ACC112 (cell line): ENCODE results near the gene LPCAT3.

Experiments used
- H2AFZ ChIP-seq: fragments of 200-600 bp; sonication (generic); one replicate; pipeline ENCODE4 v1.6.0; 2017; ENCODE audit warnings: antibody characterized with exemption, low read length; ENCODE audit not compliant: unreplicated experiment
- H3K27ac ChIP-seq: fragments of 200-600 bp; sonication (generic); 2 replicates; pipeline ENCODE4 v1.5.1; 2014; ENCODE audit warnings: low read depth, mild to moderate bottlenecking, antibody characterized with exemption, low read length, moderate library complexity
- H3K27me3 ChIP-seq: fragments of 200-600 bp; sonication (generic); 2 replicates; pipeline ENCODE4 v1.6.1; 2014; ENCODE audit warnings: mild to moderate bottlenecking, antibody characterized with exemption, low read length, moderate library complexity, mixed read lengths; ENCODE audit not compliant: insufficient read depth
- H3K36me3 ChIP-seq: fragments of 200-600 bp; sonication (generic); 2 replicates; pipeline ENCODE4 v1.6.1; 2016; ENCODE audit warnings: mild to moderate bottlenecking, antibody characterized with exemption, low read length, moderate library complexity, mixed read lengths; ENCODE audit not compliant: insufficient read depth
- H3K4me1 ChIP-seq: fragments of 200-600 bp; sonication (generic); one replicate; pipeline ENCODE4 v1.6.1; 2016; ENCODE audit warnings: low read length, mixed read lengths; ENCODE audit not compliant: insufficient read depth, unreplicated experiment, control insufficient read depth
- H3K4me3 ChIP-seq: fragments of 200-600 bp; sonication (generic); 2 replicates; pipeline ENCODE4 v1.5.1; 2014; ENCODE audit warnings: mild to moderate bottlenecking, low read depth, low read length
- H3K79me2 ChIP-seq: fragments of 200-600 bp; sonication (generic); one replicate; pipeline ENCODE4 v1.6.0; 2016; ENCODE audit warnings: low read length; ENCODE audit not compliant: control insufficient read depth, unreplicated experiment, insufficient read depth

Gene LPCAT3

DNA sequence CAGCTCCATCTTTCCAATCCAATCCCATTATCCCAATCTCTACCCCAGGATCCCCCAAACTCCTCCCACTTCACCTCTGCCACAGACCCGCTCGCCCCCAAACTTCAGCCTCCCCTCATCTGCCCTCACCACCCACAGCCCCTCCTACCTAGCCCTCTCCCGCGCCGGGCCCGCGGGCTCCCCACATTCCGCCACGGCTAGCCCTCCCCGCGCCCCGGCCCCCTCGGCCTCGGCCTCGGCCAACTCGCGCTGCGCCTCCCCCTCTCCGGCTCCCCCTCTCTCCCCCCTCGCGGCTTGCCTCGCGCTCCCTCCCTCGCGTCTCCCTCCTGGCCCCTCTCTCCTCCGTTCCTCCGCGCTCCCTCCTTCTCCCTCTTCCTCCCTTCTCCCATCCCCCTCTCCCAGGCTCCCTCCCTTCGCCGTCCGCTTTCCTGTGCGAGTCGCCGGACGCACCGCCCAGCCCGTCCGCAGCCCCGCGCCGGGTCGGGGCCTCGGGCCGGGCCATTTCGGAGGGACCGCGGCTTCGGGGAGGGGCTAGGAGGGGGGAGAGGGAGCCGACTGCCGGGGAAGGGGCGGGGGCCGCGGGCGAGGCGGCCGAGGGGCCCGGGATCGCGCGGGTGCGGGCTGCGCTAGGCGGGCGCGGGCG is 90.8 kb downstream of the LPCAT3 start, which contains the start of gene ATN1:
ATN1 (plus strand) TSS at position 581 of the 643 bp plus-strand sequence. CDS start 6,043 bp downstream, outside the sequence.
- Histone ChIP-seq H3K4me3 (peak within 1 kb of the TSS; percentile 99), H2AFZ (peak within 1 kb of the TSS; percentile 41), H3K4me1 (peaks cover 48% of the 10 kb centered on the region), H3K79me2 (peaks cover 49% of the 10 kb centered on the region), H3K36me3 (peaks cover 3% of the 10 kb centered on the region; the same call in 1 of the 2 replicates), H3K27ac (peak within 1 kb of the TSS; percentile 85), H3K27me3 (no peaks in the 10 kb centered on the region)
